Right cardiac atrium (tissue), 5 donors: Measurements from ENCODE around the gene ASCC1. TPM values are rescaled to one million over a fixed set of nuclear protein-coding genes. Genes with fewer than 3 reads are reported as not detected.

Source experiments
- ATAC-seq, 2 donors: fragments of 200-7000 bp; cut with Tn5 transposase; one replicate each; pipeline versions ENCODE4 v1.8.0 to v1.9.1; 2020; ENCODE audit warnings: moderate library complexity in 2 of 2, mild to moderate bottlenecking in 1 of 2
- DNase-seq, 3 donors: peaks; one replicate each; pipeline ENCODE4 v3.0.0-alpha.2; 2020
- H3K27ac ChIP-seq: one replicate; pipeline ENCODE4 v1.5.1; 2013; ENCODE audit warnings: mild to moderate bottlenecking, low read length, control low read depth, moderate library complexity
- H3K27me3 ChIP-seq: one replicate; pipeline ENCODE4 v1.6.1; 2013; ENCODE audit not compliant: control insufficient read depth, insufficient read depth
- H3K4me1 ChIP-seq: one replicate; pipeline ENCODE4 v1.6.1; 2013; ENCODE audit warnings: low read length; ENCODE audit not compliant: control insufficient read depth, insufficient read depth
- H3K4me3 ChIP-seq: one replicate; pipeline ENCODE4 v1.5.1; 2013; ENCODE audit warnings: low read length, control low read depth
- H3K9me3 ChIP-seq: one replicate; pipeline ENCODE4 v1.6.1; 2013; ENCODE audit warnings: low read length; ENCODE audit not compliant: control insufficient read depth
- WGBS: extraction: QIAGEN DNeasy Blood & Tissue Kit; methylation state at CpG from one replicate; pipeline ENCODE4 v1.1.7; 2013; 5-methylcytosine and 5-hydroxymethylcytosine counted together
- intact Hi-C, 4 donors: fragments of 100-400 bp; cut with DNase I; formaldehyde crosslinking; loops; one replicate each; pipeline versions ENCODE4 v1.11.0 to v1.14.0; 2022 to 2023
- polyA plus RNA-seq: library from polyadenylated mRNA; stranded (reverse); fragments of 200-250 nt; gene quantifications from one replicate; pipeline ENCODE4 v1.2.3, GENCODE V29; 2013
- total RNA-seq, 4 donors: library from RNA; stranded (reverse); fragmentation: NEBNext Ultra II Directional; extraction: Animal tissue kit (Norgen Biotek cat#: 25700); gene quantifications; one replicate each; pipeline ENCODE4 v1.2.1, GENCODE V29; 2021
- donor health status: healthy with polysubstance abuse.
- donor health status: DM: no; HTN: yes; CAD: no.
- donor health status: DM: no; HTN: no; CAD: no.
- donor health status: DM: no; HTN: yes; CAD: no; lungs with severe emphysema.
- donor health status: DM: yes; HTN: yes; CAD: no.

Gene ASCC1
- total and polyA plus RNA-seq, 5 donors = 26.0 to 37.9 (median 31.6) TPM

DNA sequence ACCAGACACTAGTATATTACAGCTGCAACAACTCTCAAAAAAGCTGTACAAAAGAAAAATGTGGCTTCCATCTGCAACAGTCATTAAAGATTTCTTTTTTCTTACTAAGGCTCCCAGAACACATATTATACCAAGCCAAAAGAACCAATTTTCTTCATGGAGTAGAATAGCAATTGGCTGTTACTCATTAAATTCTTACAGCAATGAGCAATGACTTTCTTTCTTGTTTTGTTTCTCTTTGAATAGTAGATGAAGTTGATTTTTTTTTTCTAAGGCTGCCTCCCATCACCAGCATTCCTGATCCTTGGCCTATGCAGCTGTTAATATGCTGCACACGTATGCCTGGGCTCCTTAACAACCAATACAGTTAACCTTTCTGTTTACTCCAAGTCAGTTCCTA, 91.1 kb downstream of the ASCC1 start:
- no peaks in the 10 kb centered on the region for H3K9me3 ChIP-seq
- DNase-seq (no peak), ATAC-seq (peak in 1 of 2 donors; percentile 35)
- intact Hi-C loops = loop anchor here in 3 of 4 donors (10.0 kb wide), 2 partner anchors 100 to 210 kb away; no protein-coding TSS in a partner anchor
- no peak overlapping the region for H3K27ac ChIP-seq
- no peaks in the 10 kb centered on the region for H3K4me1 ChIP-seq
- 50% methylated on average over 1 of the region's 1 CpG for WGBS
- H3K4me3 ChIP-seq = no peak overlapping the region
- H3K27me3 ChIP-seq = no peaks in the 10 kb centered on the region

DNA sequence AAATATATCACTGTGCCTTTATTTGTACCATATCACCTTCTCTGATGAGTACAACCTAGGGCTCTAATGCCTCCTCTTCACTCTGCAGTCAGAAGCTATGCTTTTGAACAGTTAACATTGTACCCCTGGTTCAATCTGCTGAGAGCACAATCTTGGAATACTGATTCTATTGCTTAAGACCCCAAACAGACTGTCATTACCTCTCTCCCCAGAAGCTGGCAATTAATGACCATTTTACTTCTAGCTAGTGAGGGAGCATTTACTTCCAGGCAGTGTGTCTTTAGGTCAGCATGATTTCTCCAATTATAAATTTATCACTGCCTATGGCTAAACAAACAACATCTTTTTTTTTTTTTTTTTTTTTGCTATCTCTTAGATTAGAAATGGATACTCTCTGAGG, 91.7 kb downstream of the ASCC1 start:
- no peak overlapping the region for H3K4me3 ChIP-seq
- ATAC-seq = no peak
- no peaks in the 10 kb centered on the region for H3K4me1 ChIP-seq
- no peaks in the 10 kb centered on the region for H3K27me3 ChIP-seq
- H3K27ac ChIP-seq = no peak overlapping the region
- H3K9me3 ChIP-seq = no peaks in the 10 kb centered on the region
- DNase-seq = no peak
- intact Hi-C loops = loop anchor here in 3 of 4 donors (10.0 kb wide), 2 partner anchors 100 to 210 kb away; no protein-coding TSS in a partner anchor

DNA sequence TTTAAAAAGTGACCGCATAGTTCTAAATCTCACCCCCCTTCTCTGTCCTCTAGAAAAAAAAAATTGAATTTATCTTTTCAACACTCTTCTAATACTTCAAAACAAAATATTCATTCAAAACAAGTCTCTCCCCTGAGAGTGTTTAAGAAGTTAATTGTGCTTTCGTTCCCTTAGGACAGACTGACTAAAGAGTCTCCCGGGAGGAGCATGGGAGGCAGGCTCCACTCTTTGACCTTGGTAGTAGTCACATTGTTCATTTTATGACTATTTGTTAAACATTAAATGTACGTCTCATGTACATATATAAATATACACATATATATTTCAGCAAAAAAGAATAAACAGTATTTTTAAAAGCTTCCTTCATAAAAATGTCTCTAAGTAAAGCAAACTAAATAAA, 92.5 kb downstream of the ASCC1 start:
- WGBS = 68% methylated on average over 4 of the region's 4 CpGs
- no peaks in the 10 kb centered on the region for H3K4me1 ChIP-seq
- H3K4me3 ChIP-seq = no peak overlapping the region
- no peak overlapping the region for H3K27ac ChIP-seq
- intact Hi-C loops = loop anchor here in 3 of 4 donors (10.0 kb wide), 2 partner anchors 101 to 211 kb away; no protein-coding TSS in a partner anchor
- no peaks in the 10 kb centered on the region for H3K27me3 ChIP-seq
- H3K9me3 ChIP-seq = no peaks in the 10 kb centered on the region
- ATAC-seq (peak in 1 of 2 donors; percentile 28), DNase-seq (no peak)

DNA sequence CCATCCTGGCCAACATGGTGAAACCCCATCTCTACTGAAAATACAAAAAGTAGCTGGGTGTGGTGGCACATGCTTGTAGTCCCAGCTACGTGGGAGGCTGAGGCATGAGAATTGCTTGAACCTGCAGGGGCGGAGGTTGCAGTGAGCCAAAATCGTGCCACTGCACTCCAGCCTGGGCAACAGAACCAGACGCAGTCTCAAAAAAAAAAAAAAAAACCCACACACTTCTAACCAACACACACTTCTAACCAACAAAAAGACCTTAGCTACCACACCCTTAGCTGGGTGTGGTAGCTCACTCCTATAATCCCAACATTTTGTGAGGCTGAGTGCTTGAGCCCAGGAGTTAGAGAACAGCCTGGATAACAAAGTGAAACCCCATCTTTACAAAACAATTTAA, 93.9 kb downstream of the ASCC1 start:
- intact Hi-C loops = loop anchor here in 3 of 4 donors (10.0 kb wide), 2 partner anchors 103 to 213 kb away; no protein-coding TSS in a partner anchor
- 95% methylated on average over 4 of the region's 4 CpGs for WGBS
- DNase-seq = no peak

DNA sequence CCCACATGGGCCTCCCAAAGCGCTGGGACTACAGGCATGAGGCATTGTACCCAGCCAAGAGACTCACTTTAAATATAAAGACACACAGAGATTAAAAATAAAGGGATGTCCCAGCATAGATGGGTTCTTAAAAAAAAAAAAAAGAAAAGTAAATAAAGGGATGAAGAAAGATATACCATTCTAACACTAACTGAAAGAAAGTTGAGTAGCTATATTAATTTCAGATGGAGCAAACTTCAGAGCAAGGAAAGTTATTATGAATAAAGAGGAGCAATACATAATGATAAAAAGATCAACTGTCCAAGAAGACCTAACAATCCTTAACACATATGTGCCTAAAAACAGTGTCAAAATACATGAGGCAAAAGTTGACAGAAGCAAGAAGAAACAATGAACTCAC, 94.7 kb downstream of the ASCC1 start:
- ATAC-seq (no peak), DNase-seq (no peak)
- H3K27ac ChIP-seq = no peak overlapping the region
- H3K4me1 ChIP-seq = no peaks in the 10 kb centered on the region
- intact Hi-C loops = loop anchor here in 3 of 4 donors (10.0 kb wide), 2 partner anchors 103 to 213 kb away; no protein-coding TSS in a partner anchor
- no peak overlapping the region for H3K4me3 ChIP-seq
- H3K9me3 ChIP-seq = no peaks in the 10 kb centered on the region
- H3K27me3 ChIP-seq = no peaks in the 10 kb centered on the region
- 100% methylated on average over 1 of the region's 1 CpG for WGBS

More for the DNA sequence above, 93.9 kb downstream of the ASCC1 start:
- ATAC-seq = no peak
- Histone ChIP-seq H3K9me3 (no peaks in the 10 kb centered on the region), H3K4me1 (no peaks in the 10 kb centered on the region), H3K27ac (no peak overlapping the region), H3K4me3 (no peak overlapping the region), H3K27me3 (no peaks in the 10 kb centered on the region)

DNA sequence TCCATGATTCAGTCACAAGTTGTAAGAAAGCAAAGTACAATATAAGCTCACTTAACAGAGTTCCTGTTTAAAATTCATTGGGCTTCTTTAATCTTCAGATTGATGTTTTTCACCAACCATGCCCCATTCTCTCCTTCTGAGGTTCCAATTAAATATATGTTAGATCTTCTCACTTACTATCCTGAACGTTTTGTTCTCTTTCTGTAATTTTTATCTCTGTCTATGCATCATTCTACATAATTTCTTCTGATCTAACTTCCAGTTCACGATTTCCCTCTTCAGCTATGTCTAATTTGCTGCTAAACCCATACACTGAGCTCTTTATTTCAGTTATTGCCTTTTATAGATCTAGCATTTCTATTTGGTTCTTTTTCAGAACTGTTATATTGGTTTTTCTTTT, 99.7 kb downstream of the ASCC1 start:
- H3K4me3 ChIP-seq = no peak overlapping the region
- ATAC-seq (no peak), DNase-seq (no peak)
- WGBS = 97% methylated on average over 2 of the region's 2 CpGs
- H3K4me1 ChIP-seq = peaks cover 2% of the 10 kb centered on the region
- no peak overlapping the region for H3K27ac ChIP-seq
- H3K9me3 ChIP-seq = no peaks in the 10 kb centered on the region
- intact Hi-C loops = no loop called here
- H3K27me3 ChIP-seq = no peaks in the 10 kb centered on the region

DNA sequence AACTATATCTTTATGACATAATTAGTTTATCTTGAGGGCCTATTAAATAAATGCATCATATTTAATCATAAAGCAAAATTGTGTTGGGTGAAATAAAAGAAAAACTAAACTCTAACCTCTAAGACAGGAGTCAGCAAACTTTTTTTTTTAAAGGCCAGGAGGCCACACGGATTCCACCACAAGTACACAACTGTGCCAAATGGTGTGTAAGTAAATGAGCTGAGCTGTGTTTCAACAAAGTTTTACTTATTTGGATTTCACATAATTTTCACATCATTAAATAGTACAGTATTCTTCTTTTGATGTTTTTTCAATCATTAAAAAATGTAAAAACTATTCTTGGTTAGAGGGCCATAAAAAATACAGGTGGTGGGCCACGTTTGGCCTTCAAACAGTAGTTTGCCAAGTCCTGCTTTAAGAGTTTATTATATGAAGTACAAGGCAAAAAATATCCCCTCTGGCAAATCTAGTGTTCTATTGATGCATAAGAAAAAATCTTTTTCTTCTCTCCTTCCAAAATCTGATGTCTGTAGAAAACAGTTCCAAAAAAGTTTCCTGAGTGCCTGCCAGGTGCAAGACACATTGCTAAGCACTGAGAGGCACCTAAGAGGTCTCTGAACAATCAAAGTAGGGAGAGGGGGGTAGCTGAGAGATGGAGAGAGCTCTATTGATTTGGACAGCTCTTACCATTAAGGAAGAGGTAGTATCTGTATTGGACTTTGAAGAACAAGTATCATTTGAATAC, 101.2 kb downstream of the ASCC1 start:
- intact Hi-C loops = no loop called here
- Histone ChIP-seq H3K4me1 (peaks cover 4% of the 10 kb centered on the region), H3K27ac (no peak overlapping the region)

DNA sequence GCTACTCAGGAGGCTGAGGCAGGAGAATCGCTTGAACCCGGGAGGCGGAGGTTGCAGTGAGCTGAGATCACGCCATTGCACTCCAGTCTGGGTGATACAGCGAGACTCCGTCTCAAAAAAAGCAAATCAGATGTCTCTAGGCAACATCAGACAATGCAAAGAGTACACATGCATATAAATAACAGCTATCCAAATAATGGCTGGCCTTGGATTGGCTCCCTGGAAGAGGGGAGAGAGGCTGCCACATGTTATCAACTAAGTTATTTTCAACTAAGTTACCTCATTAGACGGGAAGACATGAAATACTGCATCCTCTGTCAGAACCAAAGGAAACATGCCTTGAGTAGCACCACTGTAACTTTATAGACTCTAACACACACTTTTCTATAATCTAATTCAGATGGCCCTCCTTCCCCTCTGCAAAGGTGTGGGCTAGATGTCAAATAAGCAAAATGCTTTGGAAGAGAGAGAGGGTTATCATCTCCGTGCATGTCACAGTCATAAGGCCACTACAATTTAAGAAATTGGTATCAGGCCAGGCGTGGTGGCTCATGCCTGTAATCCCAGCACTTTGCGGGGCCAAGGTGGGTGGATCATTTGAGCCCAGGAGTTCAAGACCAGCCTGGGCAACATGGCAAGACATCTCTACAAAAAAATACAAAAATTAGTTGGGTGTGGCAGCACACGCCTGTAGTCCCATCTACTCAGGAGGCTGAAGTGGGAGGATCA, 105.2 kb downstream of the ASCC1 start:
- 67% methylated on average over 11 of the region's 11 CpGs for WGBS
- H3K4me1 ChIP-seq = peaks cover 7% of the 10 kb centered on the region
- no peak overlapping the region for H3K4me3 ChIP-seq
- H3K9me3 ChIP-seq = no peaks in the 10 kb centered on the region
- DNase-seq (no peak), ATAC-seq (peak; percentile 76 to 78)
- intact Hi-C loops = no loop called here
- peak overlapping the region; percentile 87 for H3K27ac ChIP-seq
- H3K27me3 ChIP-seq = no peaks in the 10 kb centered on the region

More for the DNA sequence above, 101.2 kb downstream of the ASCC1 start:
- Histone ChIP-seq H3K27me3 (no peaks in the 10 kb centered on the region), H3K4me3 (no peak overlapping the region), H3K9me3 (no peaks in the 10 kb centered on the region)
- ATAC-seq (no peak), DNase-seq (no peak)
- 78% methylated on average over 2 of the region's 2 CpGs for WGBS

DNA sequence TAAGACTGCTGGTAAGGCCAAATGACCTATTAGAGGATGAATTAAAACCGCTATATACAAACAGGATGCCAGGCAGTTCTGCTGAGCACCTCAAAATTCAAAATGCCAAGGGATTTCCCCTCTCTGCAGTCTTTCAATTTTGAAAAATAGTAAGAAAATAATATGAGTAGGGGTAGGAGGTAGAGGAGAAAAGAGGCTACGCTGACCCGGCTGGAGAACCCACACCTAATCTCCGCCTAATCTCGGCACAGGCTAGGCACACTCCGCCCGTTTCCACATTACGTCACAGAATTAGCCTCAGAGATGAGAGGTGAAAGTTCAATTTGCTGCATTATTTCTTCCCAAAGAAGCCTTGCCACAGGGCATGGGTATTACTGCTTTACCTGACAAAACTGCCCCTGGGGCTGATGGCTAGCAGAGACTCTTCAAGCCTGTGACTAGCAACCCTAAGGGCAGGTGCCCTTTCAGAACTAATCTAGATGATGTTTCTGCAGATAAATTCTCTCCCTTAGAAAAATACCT, 106.4 kb downstream of the ASCC1 start:
- ATAC-seq = no peak
- Histone ChIP-seq H3K4me1 (peaks cover 5% of the 10 kb centered on the region), H3K27ac (peak overlapping the region; percentile 92), H3K27me3 (no peaks in the 10 kb centered on the region), H3K9me3 (no peaks in the 10 kb centered on the region), H3K4me3 (no peak overlapping the region)
- 85% methylated on average over 8 of the region's 8 CpGs for WGBS
- no peak for DNase-seq
- intact Hi-C loops = no loop called here

DNA sequence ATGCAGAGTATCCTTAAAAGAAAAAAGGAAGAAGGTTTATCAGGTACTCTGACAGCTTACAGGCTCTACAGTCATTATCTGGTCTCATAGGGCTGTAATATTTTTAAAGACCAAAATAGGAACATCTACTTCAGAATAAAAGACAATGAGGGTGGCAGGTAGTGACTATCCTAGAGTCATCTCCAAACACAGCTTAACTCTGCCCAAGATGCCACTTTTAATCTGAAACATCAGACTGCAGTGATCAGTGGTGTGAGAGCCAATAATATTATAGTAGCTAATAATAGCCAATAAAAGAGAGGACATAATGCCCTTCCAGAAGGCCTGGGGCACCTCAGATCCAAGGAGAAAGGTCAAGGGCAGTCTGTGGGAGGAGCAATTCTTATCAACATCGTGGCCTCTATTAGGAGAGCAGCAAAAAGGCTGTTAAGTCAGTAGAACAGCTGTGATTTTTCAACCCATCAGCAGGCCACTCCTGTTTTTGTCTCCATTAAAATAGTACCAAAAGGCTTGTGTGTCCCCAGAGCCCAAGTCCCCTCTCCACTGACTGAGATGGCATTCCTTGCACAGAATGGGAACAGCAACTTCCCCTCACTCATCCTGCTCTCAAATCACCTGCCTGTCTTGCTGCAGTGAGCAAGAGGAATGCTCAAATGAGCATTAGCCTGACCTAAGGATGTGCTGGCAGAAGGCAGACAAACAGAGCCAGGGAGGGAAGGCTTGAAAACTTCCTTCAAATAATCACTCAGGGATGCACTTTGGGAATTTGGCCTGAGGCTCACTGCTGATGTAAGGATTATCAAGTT, 107.0 kb downstream of the ASCC1 start:
- H3K27ac ChIP-seq = peak overlapping the region; percentile 92
- H3K9me3 ChIP-seq = no peaks in the 10 kb centered on the region
- peak in 1 of 2 donors; percentile 34 for ATAC-seq
- 16% methylated on average over 1 of the region's 1 CpG for WGBS
- no peak overlapping the region for H3K4me3 ChIP-seq
- DNase-seq = no peak
- H3K27me3 ChIP-seq = no peaks in the 10 kb centered on the region
- intact Hi-C loops = no loop called here
- H3K4me1 ChIP-seq = peaks cover 5% of the 10 kb centered on the region
